IMR-90 (cell line): Measurements from ENCODE around the gene RELN. TPM values are rescaled to one million over a fixed set of nuclear protein-coding genes. Genes with fewer than 3 reads are reported as not detected.
A peak's percentile ranks its signal among the peaks of the same experiment; 100 is the strongest.

Experiments used
- ATAC-seq: fragments of 200-7000 bp; cut with Tn5 transposase; 2 replicates; pipeline ENCODE4 v1.9.1; 2020; ENCODE audit warnings: low read depth, mild to moderate bottlenecking, moderate library complexity
- BruUV-seq: library from RNA; stranded (reverse); fragments of 400-500 nt; replicated peaks from 2 replicates; lab custom pipeline; 2021; lab: Mats Ljungman, UMichigan
- CTCF ChIA-PET: fragments of 300-600 bp; formaldehyde crosslinking; extraction: SDS; loops from one replicate; lab custom pipeline; 2021; ENCODE audit warnings: antibody characterized with exemption; lab: Yijun Ruan, JAX
- POLR2A ChIA-PET: fragments of 300-600 bp; sonication (Branson Sonifier 250); formaldehyde crosslinking; loops from one replicate; lab custom pipeline; 2022; ENCODE audit warnings: antibody characterized with exemption; ENCODE audit not compliant: unreplicated experiment; lab: Charles Lee
- DNase-seq: peaks from one replicate; pipeline ENCODE4 v3.0.0; 2013
- H2AFZ ChIP-seq: replicated peaks from 2 replicates; pipeline ENCODE3; 2013; ENCODE audit warnings: low read length, mild to moderate bottlenecking; ENCODE audit not compliant: poor library complexity
- H2AK5ac ChIP-seq: 2 replicates; pipeline ENCODE4 v1.6.1; 2013; ENCODE audit warnings: low read depth, low read length, inconsistent platforms
- H2AK9ac ChIP-seq: replicated peaks from 2 replicates; pipeline ENCODE3; 2013; ENCODE audit warnings: mild to moderate bottlenecking, low read depth, low read length, moderate library complexity; ENCODE audit not compliant: poor library complexity
- H2BK120ac ChIP-seq: 2 replicates; pipeline ENCODE4 v1.6.1; 2013; ENCODE audit warnings: low read depth, low read length, inconsistent platforms
- H2BK15ac ChIP-seq: 3 replicates; pipeline ENCODE4 v1.6.1; 2013; ENCODE audit warnings: low read depth, low read length, inconsistent platforms
- H2BK20ac ChIP-seq: 2 replicates; pipeline ENCODE4 v1.6.1; 2013; ENCODE audit warnings: low read depth, mild to moderate bottlenecking, inconsistent platforms, low read length, moderate library complexity
- H2BK5ac ChIP-seq: 2 replicates; pipeline ENCODE4 v1.6.1; 2013; ENCODE audit warnings: mild to moderate bottlenecking, low read depth, low read length, inconsistent platforms; ENCODE audit not compliant: poor library complexity, severe bottlenecking
- H3K14ac ChIP-seq: replicated peaks from 2 replicates; pipeline ENCODE4 v1.6.1; 2013; ENCODE audit warnings: low read depth, low read length, inconsistent platforms
- H3K18ac ChIP-seq: 2 replicates; pipeline ENCODE4 v1.6.1; 2013; ENCODE audit warnings: low read depth, low read length, control low read depth
- H3K23ac ChIP-seq: 2 replicates; pipeline ENCODE4 v1.6.1; 2013; ENCODE audit warnings: low read depth, low read length, inconsistent platforms
- H3K27ac ChIP-seq: 2 replicates; pipeline ENCODE4 v1.5.1; 2013; ENCODE audit warnings: mild to moderate bottlenecking, control low read depth, low read length; ENCODE audit not compliant: insufficient read depth
- H3K27me3 ChIP-seq: 2 replicates; pipeline ENCODE4 v1.6.1; 2013; ENCODE audit warnings: low read length; ENCODE audit not compliant: control insufficient read depth, insufficient read depth
- H3K36me3 ChIP-seq: 2 replicates; pipeline ENCODE4 v1.6.1; 2013; ENCODE audit warnings: low read length, mixed read lengths; ENCODE audit not compliant: control insufficient read depth, insufficient read depth
- H3K4ac ChIP-seq: 2 replicates; pipeline ENCODE4 v1.6.1; 2013; ENCODE audit warnings: low read depth, low read length, inconsistent platforms
- H3K4me1 ChIP-seq: 2 replicates; pipeline ENCODE4 v1.6.1; 2013; ENCODE audit warnings: low read length, mixed read lengths; ENCODE audit not compliant: control insufficient read depth, insufficient read depth
- H3K4me2 ChIP-seq: 2 replicates; pipeline ENCODE4 v1.6.1; 2013; ENCODE audit warnings: low read depth, mild to moderate bottlenecking, control low read depth, low read length, moderate library complexity
- H3K4me3 ChIP-seq: 2 replicates; pipeline ENCODE4 v1.5.1; 2013; ENCODE audit warnings: low read depth, mild to moderate bottlenecking, control low read depth, low read length, moderate library complexity; ENCODE audit not compliant: insufficient read depth
- H3K56ac ChIP-seq: 2 replicates; pipeline ENCODE4 v1.6.1; 2013; ENCODE audit warnings: low read length, inconsistent platforms; ENCODE audit not compliant: insufficient read depth; ENCODE audit errors: extremely low read depth
- H3K79me1 ChIP-seq, 2 experiments: 2 replicates each; pipeline ENCODE4 v1.6.1; 2013; ENCODE audit warnings: low read length in 2 of 2, inconsistent platforms in 1 of 2, low read depth in 1 of 2
- H3K9ac ChIP-seq: 2 replicates; pipeline ENCODE4 v1.6.1; 2013; ENCODE audit warnings: low read depth, low read length, control low read depth
- H3K9me1 ChIP-seq: 2 replicates; pipeline ENCODE4 v1.6.1; 2013; ENCODE audit warnings: low read length, inconsistent platforms; ENCODE audit not compliant: insufficient read depth
- H3K9me3 ChIP-seq: 2 replicates; pipeline ENCODE4 v1.6.1; 2013; ENCODE audit warnings: low read length; ENCODE audit not compliant: control insufficient read depth, insufficient read depth
- H4K20me1 ChIP-seq: 2 replicates; pipeline ENCODE4 v1.6.1; 2013; ENCODE audit warnings: low read length, inconsistent platforms; ENCODE audit not compliant: insufficient read depth
- H4K5ac ChIP-seq: 2 replicates; pipeline ENCODE4 v1.6.1; 2013; ENCODE audit warnings: mild to moderate bottlenecking, low read depth, low read length, control low read depth
- H4K8ac ChIP-seq, 2 experiments: 2 replicates each; pipeline ENCODE4 v1.6.1; 2013; ENCODE audit warnings: low read depth in 2 of 2, low read length in 2 of 2, control low read depth in 1 of 2, inconsistent platforms in 1 of 2
- H4K91ac ChIP-seq: 2 replicates; pipeline ENCODE4 v1.6.1; 2013; ENCODE audit warnings: low read depth, low read length, inconsistent platforms; ENCODE audit not compliant: insufficient read depth
- BHLHE40 ChIP-seq: fragments of 150-350 bp; IDR thresholded peaks from 2 replicates; pipeline ENCODE4 v1.6.1; 2016; ENCODE audit warnings: mild to moderate bottlenecking, low read depth, low read length
- CEBPB ChIP-seq: IDR thresholded peaks from 2 replicates; pipeline ENCODE4 v1.6.1; 2012; ENCODE audit warnings: low read depth, low read length, improper control_type of control experiment
- CHD1 ChIP-seq: IDR thresholded peaks from 2 replicates; pipeline ENCODE4 v1.6.1; 2012; ENCODE audit warnings: low read depth, low read length, improper control_type of control experiment
- CTCF ChIP-seq: conservative IDR thresholded peaks from 2 replicates; pipeline ENCODE4 v1.5.1; 2012; ENCODE audit warnings: mild to moderate bottlenecking, low read depth, low read length, improper control_type of control experiment
- ELK1 ChIP-seq: fragments of 150-350 bp; IDR thresholded peaks from 2 replicates; pipeline ENCODE4 v1.6.1; 2016; ENCODE audit warnings: low read depth, mild to moderate bottlenecking, low read length, moderate library complexity, borderline replicate concordance
- FOS ChIP-seq: fragments of 150-350 bp; IDR thresholded peaks from 2 replicates; pipeline ENCODE4 v1.6.1; 2016; ENCODE audit warnings: low read depth, low read length
- MAFK ChIP-seq: IDR thresholded peaks from 2 replicates; pipeline ENCODE4 v1.6.1; 2012; ENCODE audit warnings: low read depth, low read length, improper control_type of control experiment
- MAZ ChIP-seq: IDR thresholded peaks from 2 replicates; pipeline ENCODE4 v1.6.1; 2012; ENCODE audit warnings: low read depth, mild to moderate bottlenecking, low read length, improper control_type of control experiment, moderate library complexity, borderline replicate concordance
- MXI1 ChIP-seq: IDR thresholded peaks from 2 replicates; pipeline ENCODE4 v1.6.1; 2012; ENCODE audit warnings: low read depth, mild to moderate bottlenecking, low read length, moderate library complexity, borderline replicate concordance
- NFE2L2 ChIP-seq: fragments of 150-350 bp; IDR thresholded peaks from 2 replicates; pipeline ENCODE4 v1.6.1; 2016; ENCODE audit warnings: low read depth, mild to moderate bottlenecking, low read length
- POLR2A ChIP-seq: IDR thresholded peaks from 2 replicates; pipeline ENCODE4 v1.6.1; 2012; ENCODE audit warnings: mild to moderate bottlenecking, low read depth, low read length
- RAD21 ChIP-seq: IDR thresholded peaks from 2 replicates; pipeline ENCODE4 v1.6.1; 2012; ENCODE audit warnings: low read length, improper control_type of control experiment
- RCOR1 ChIP-seq: IDR thresholded peaks from 2 replicates; pipeline ENCODE4 v1.6.1; 2012; ENCODE audit warnings: mild to moderate bottlenecking, low read length, improper control_type of control experiment; ENCODE audit not compliant: insufficient replicate concordance
- RFX5 ChIP-seq: IDR thresholded peaks from 2 replicates; pipeline ENCODE4 v1.8.0; 2012; ENCODE audit warnings: low read depth, mild to moderate bottlenecking, low read length, moderate library complexity
- SMC3 ChIP-seq: fragments of 150-350 bp; IDR thresholded peaks from 2 replicates; pipeline ENCODE4 v1.6.1; 2016; ENCODE audit warnings: low read depth, mild to moderate bottlenecking, antibody characterized with exemption, low read length, moderate library complexity
- WGBS, 2 experiments: methylation state at CpG; one replicate each; pipeline versions ENCODE4 v1.1.5 to v1.1.7; 2013; ENCODE audit warnings: missing lambda C conversion rate in 2 of 2; ENCODE audit not compliant: insufficient read length in 1 of 2; ENCODE audit errors: extremely low coverage in 2 of 2; 5-methylcytosine and 5-hydroxymethylcytosine counted together
- dilution Hi-C: fragments of 300-500 bp; cut with HindIII; formaldehyde crosslinking; loops from one replicate; pipeline ENCODE4 v1.14.3; 2018; ENCODE audit warnings: low sequenced_read_pairs; ENCODE audit not compliant: unreplicated experiment
- in situ Hi-C: fragments of 300-500 bp; cut with MboI; formaldehyde crosslinking; loops from 3 replicates; pipeline ENCODE4 v1.14.3; 2019; ENCODE audit warnings: low sequenced_read_pairs, inconsistent platforms, mixed read lengths
- intact Hi-C: fragments of 100-400 bp; cut with micrococcal nuclease; formaldehyde crosslinking; loops from 2 replicates; pipeline ENCODE4 v1.10.0; 2022
- polyA plus RNA-seq, 3 experiments: library from polyadenylated mRNA; depleted of rRNA; stranded (reverse); fragments of >200 nt; gene quantifications; 2 replicates each; pipeline ENCODE4 v1.2.3, GENCODE V29; 2012; ENCODE audit warnings: low replicate concordance in 1 of 3
- total RNA-seq: library from RNA; depleted of rRNA; stranded (reverse); fragments of >200 nt; gene quantifications from 2 replicates; pipeline ENCODE4 v1.2.3, GENCODE V29; 2012
- TF ChIP-seq, protein P1 (sequence below): fragments of 150-350 bp; IDR thresholded peaks from 2 replicates; pipeline ENCODE4 v1.6.1; 2017; ENCODE audit warnings: mild to moderate bottlenecking, antibody characterized with exemption, low read length, low read depth

RELN gene
- total and polyA plus RNA-seq, 2 of the 4 experiments (the other 2 are of a cell fraction): 14.7 to 23.7 TPM

- H3K4ac ChIP-seq: no peak overlapping the region
- no peak overlapping the region for H2BK20ac ChIP-seq
- no peak overlapping the region for H3K56ac ChIP-seq
- CTCF ChIA-PET: no interaction called here
- POLR2A ChIA-PET: no interaction called here
- H2AFZ ChIP-seq: no peak overlapping the region
- no peaks in the 10 kb centered on the region for H3K36me3 ChIP-seq
- no peaks in the 10 kb centered on the region for H3K79me1 ChIP-seq
- H3K18ac ChIP-seq: no peak overlapping the region
- no peak overlapping the region for H3K14ac ChIP-seq
- H3K4me3 ChIP-seq: no peak overlapping the region
- no peak overlapping the region for H2AK9ac ChIP-seq
- H2BK15ac ChIP-seq: 0 out of 3 replicates have a peak overlapping the region, but pooled peaks have one; percentile 56
- no peaks in the 10 kb centered on the region for H3K9me3 ChIP-seq
- no peak overlapping the region for H3K4me2 ChIP-seq
- ATAC-seq: no peak
- no peak overlapping the region for H4K91ac ChIP-seq
- no peak overlapping the region for H3K23ac ChIP-seq
- no peak overlapping the region for H2BK5ac ChIP-seq
- no peak overlapping the region for H2BK120ac ChIP-seq
- peaks cover 2% of the 10 kb centered on the region; the same call in 1 of the 2 replicates for H3K4me1 ChIP-seq
- in situ Hi-C loops: no loop called here
- intact Hi-C loops: no loop called here
- no peak overlapping the region for H4K8ac ChIP-seq
- no peaks in the 10 kb centered on the region for H3K27me3 ChIP-seq
- WGBS, 2 experiments: no CpG with 5 or more reads among the region's 2 CpGs
- no TSS peak for BruUV-seq
- no peak overlapping the region for H3K27ac ChIP-seq
- dilution Hi-C loops: no loop called here
- TF ChIP-seq RFX5 (no peak), BHLHE40 (no peak), NFE2L2 (no peak), RAD21 (no peak), FOS (no peak), SMC3 (no peak), CTCF (no peak), ELK1 (no peak), CEBPB (no peak), MXI1 (no peak), RCOR1 (no peak), POLR2A (no peak), MAFK (no peak), MAZ (no peak), CHD1 (no peak)
- TF ChIP-seq, protein P1, sequence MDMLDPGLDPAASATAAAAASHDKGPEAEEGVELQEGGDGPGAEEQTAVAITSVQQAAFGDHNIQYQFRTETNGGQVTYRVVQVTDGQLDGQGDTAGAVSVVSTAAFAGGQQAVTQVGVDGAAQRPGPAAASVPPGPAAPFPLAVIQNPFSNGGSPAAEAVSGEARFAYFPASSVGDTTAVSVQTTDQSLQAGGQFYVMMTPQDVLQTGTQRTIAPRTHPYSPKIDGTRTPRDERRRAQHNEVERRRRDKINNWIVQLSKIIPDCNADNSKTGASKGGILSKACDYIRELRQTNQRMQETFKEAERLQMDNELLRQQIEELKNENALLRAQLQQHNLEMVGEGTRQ: no peak
- no peak overlapping the region for H2AK5ac ChIP-seq
- H4K20me1 ChIP-seq: no peaks in the 10 kb centered on the region
- no peak overlapping the region for H4K5ac ChIP-seq
- no peak overlapping the region for H3K9ac ChIP-seq
- no peak for DNase-seq
- no peaks in the 10 kb centered on the region for H3K9me1 ChIP-seq
Observed at GRCh38 chr7:103597606-103598005, 391.9 kb downstream of the RELN start.
